ENCODE measurements around the gene ILF2.

GRCh38 chr1:153688736-153689328 lies 18.0 kb upstream of the ILF2 start:
- TF ChIP-seq, protein P1, sequence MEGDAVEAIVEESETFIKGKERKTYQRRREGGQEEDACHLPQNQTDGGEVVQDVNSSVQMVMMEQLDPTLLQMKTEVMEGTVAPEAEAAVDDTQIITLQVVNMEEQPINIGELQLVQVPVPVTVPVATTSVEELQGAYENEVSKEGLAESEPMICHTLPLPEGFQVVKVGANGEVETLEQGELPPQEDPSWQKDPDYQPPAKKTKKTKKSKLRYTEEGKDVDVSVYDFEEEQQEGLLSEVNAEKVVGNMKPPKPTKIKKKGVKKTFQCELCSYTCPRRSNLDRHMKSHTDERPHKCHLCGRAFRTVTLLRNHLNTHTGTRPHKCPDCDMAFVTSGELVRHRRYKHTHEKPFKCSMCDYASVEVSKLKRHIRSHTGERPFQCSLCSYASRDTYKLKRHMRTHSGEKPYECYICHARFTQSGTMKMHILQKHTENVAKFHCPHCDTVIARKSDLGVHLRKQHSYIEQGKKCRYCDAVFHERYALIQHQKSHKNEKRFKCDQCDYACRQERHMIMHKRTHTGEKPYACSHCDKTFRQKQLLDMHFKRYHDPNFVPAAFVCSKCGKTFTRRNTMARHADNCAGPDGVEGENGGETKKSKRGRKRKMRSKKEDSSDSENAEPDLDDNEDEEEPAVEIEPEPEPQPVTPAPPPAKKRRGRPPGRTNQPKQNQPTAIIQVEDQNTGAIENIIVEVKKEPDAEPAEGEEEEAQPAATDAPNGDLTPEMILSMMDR (conservative IDR thresholded peaks at IDR 0.05; ENCODE audit: low read length), result no peak
- TF ChIP-seq EZH2phosphoT487 (IDR thresholded peaks at IDR 0.05; ENCODE audit: borderline replicate concordance, low read depth, low read length), result no peak

All from OCI-LY7 (cell line).